Smooth muscle cell (in vitro differentiated cells): ENCODE measurements around the gene DCP1B. TPM values are rescaled to one million over a fixed set of nuclear protein-coding genes. Genes with fewer than 3 reads are reported as not detected.

Experiments
- DNase-seq: peaks from one replicate; lab custom pipeline; 2025; ENCODE audit not compliant: unreplicated experiment; lab: John Stamatoyannopoulos, UW
- H2AFZ ChIP-seq: fragments of 200-600 bp; sonication (generic); 2 replicates; pipeline ENCODE4 v1.6.0; 2016; ENCODE audit warnings: antibody characterized with exemption, low read depth, mild to moderate bottlenecking
- H3F3A ChIP-seq: fragments of 200-600 bp; sonication (generic); 2 replicates; pipeline ENCODE4 v1.6.0; 2017; ENCODE audit warnings: antibody characterized with exemption, low read depth
- H3K27ac ChIP-seq: fragments of 200-600 bp; sonication (generic); 2 replicates; pipeline ENCODE4 v1.5.1; 2016; ENCODE audit warnings: low read depth, mild to moderate bottlenecking
- H3K27me3 ChIP-seq: fragments of 200-600 bp; sonication (generic); 2 replicates; pipeline ENCODE4 v1.6.1; 2016; ENCODE audit warnings: low read depth, mild to moderate bottlenecking
- H3K36me3 ChIP-seq: fragments of 200-600 bp; sonication (generic); 2 replicates; pipeline ENCODE4 v1.5.1; 2016; ENCODE audit warnings: low read depth
- H3K4me1 ChIP-seq: fragments of 200-600 bp; sonication (generic); 2 replicates; pipeline ENCODE4 v1.5.1; 2016; ENCODE audit warnings: low read depth
- H3K4me2 ChIP-seq: fragments of 200-600 bp; sonication (generic); 2 replicates; pipeline ENCODE4 v1.6.0; 2016; ENCODE audit warnings: mild to moderate bottlenecking
- H3K4me3 ChIP-seq: fragments of 200-600 bp; sonication (generic); 2 replicates; pipeline ENCODE4 v1.5.1; 2016; ENCODE audit warnings: mild to moderate bottlenecking
- H3K79me2 ChIP-seq: fragments of 200-600 bp; sonication (generic); 2 replicates; pipeline ENCODE4 v1.6.0; 2016; ENCODE audit warnings: low read depth, mild to moderate bottlenecking
- H3K9ac ChIP-seq: fragments of 200-600 bp; sonication (generic); 2 replicates; pipeline ENCODE4 v1.6.0; 2016; ENCODE audit warnings: low read depth
- H3K9me3 ChIP-seq: fragments of 200-600 bp; sonication (generic); replicated peaks from 2 replicates; pipeline ENCODE4 v1.5.1; 2016; ENCODE audit warnings: low read depth
- H4K20me1 ChIP-seq: fragments of 200-600 bp; sonication (generic); 2 replicates; pipeline ENCODE4 v1.6.0; 2016; ENCODE audit warnings: low read depth
- WGBS: methylation state at CpG from one replicate; pipeline ENCODE4 v1.1.7; 2016; ENCODE audit warnings: low lambda C conversion rate; 5-methylcytosine and 5-hydroxymethylcytosine counted together
- polyA plus RNA-seq: library from polyadenylated mRNA; unstranded; fragments of >200 nt; fragmentation: Nextera tagmentation; extraction: Ambion mirVana; gene quantifications from 2 replicates; pipeline ENCODE4 v1.2.1, GENCODE V29; 2016
- total RNA-seq: library from RNA; depleted of rRNA; stranded (reverse); fragments of >200 nt; gene quantifications from 2 replicates; pipeline ENCODE4 v1.2.3, GENCODE V29; 2014
- TF ChIP-seq, protein P1 (sequence below): fragments of 200-600 bp; sonication (generic); IDR thresholded peaks from 2 replicates; pipeline ENCODE4 v1.5.1; 2017; ENCODE audit warnings: borderline replicate concordance, mild to moderate bottlenecking, antibody characterized with exemption; ENCODE audit not compliant: insufficient read depth, poor library complexity, severe bottlenecking

Gene DCP1B
- total and polyA plus RNA-seq, 2 experiments from 2014 or later, result 34.9 to 38.1 TPM

DNA sequence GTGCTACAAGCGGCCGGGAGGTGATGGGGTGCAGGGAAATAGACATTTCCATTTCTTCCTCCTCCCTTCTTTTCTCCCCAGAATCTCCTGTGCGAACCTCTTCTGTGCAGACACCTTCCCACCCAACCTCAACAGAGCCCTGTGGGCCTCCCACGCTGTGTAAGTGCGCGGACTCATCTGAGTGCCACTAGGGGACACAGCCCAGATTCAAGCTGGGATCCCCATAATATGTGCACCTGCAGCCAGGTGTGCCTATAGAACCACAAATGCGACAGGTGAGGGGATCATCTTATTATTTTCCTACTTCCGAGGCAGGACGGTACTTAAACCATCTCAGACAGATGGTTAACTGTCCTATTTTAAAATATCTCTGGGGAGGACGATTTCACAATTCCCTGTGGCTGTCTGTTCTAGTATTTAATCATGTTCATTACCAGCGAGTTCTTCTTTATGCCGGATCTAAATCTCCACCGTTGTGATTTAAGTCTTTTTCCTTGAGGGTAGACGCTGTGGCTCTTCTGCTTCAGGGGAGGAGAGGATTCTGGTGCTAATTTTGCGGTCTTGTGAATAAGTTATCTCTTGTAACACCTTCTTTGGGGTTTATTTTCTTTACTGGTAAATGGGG, 31.3 kb upstream of the DCP1B start:
- Histone ChIP-seq H3K27me3 (no peaks in the 10 kb centered on the region), H3K4me2 (peak overlapping the region; percentile 91), H3K4me3 (peak overlapping the region; percentile 53)

DNA sequence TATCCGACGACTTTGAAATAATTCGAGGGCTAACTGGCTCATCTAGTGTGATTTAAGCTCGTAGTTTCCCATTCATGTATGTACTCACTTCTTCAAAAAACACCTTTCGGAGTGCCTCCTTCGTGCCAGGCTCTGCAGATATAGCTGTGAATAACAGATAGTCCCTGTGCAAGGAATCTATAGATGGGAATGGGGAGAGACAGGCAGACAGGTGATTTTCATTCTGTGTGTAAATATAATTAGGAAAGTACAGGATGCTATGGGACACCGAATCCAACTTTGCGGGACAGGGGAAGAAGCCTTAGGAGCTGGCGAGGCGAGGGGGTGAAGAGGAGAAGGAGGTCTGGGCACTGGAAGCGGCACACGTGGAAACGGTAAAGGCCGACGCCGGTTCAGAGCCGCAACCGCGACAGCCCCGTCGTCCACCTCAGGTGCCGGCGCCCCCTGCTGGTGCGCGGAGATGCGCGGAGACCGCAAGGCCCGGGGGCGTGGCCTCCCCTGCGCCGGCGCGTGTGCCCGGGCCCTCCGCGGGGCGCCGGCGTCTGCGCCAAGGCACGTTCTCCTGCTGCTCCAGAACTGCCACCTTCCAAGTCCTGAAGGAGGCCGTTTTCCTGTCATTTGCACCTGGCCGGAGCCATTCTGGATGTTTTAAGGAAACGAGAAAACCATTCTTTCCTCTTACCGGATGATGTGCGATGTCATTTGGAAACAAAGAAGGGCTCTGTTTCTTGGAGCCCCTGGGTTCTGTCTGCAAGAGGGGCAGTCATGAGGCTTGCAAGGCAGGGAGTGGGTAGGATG, 30.6 kb upstream of the DCP1B start:
- TF ChIP-seq, protein P1, sequence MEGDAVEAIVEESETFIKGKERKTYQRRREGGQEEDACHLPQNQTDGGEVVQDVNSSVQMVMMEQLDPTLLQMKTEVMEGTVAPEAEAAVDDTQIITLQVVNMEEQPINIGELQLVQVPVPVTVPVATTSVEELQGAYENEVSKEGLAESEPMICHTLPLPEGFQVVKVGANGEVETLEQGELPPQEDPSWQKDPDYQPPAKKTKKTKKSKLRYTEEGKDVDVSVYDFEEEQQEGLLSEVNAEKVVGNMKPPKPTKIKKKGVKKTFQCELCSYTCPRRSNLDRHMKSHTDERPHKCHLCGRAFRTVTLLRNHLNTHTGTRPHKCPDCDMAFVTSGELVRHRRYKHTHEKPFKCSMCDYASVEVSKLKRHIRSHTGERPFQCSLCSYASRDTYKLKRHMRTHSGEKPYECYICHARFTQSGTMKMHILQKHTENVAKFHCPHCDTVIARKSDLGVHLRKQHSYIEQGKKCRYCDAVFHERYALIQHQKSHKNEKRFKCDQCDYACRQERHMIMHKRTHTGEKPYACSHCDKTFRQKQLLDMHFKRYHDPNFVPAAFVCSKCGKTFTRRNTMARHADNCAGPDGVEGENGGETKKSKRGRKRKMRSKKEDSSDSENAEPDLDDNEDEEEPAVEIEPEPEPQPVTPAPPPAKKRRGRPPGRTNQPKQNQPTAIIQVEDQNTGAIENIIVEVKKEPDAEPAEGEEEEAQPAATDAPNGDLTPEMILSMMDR, result peak; percentile 95
- Histone ChIP-seq H3F3A (no peaks in the 10 kb centered on the region), H3K27me3 (no peaks in the 10 kb centered on the region), H4K20me1 (no peaks in the 10 kb centered on the region), H2AFZ (peak overlapping the region; percentile 90), H3K9ac (no peak overlapping the region), H3K36me3 (no peaks in the 10 kb centered on the region), H3K9me3 (no peaks in the 10 kb centered on the region), H3K4me2 (peak overlapping the region; percentile 91), H3K4me1 (peaks cover 5% of the 10 kb centered on the region), H3K79me2 (no peaks in the 10 kb centered on the region), H3K4me3 (peak overlapping the region; percentile 53), H3K27ac (no peak overlapping the region)
- DNase-seq, result peak; percentile 36
- WGBS, result 15% methylated on average over 47 of the region's 47 CpGs

More for the DNA sequence above, 31.3 kb upstream of the DCP1B start:
- H3K9ac ChIP-seq, result no peak overlapping the region
- TF ChIP-seq, protein P1, result no peak
- DNase-seq, result no peak
- H4K20me1 ChIP-seq, result no peaks in the 10 kb centered on the region
- WGBS, result 74% methylated on average over 15 of the region's 15 CpGs
- H3K27ac ChIP-seq, result no peak overlapping the region
- no peaks in the 10 kb centered on the region for H3F3A ChIP-seq
- H3K9me3 ChIP-seq, result no peaks in the 10 kb centered on the region
- H3K79me2 ChIP-seq, result no peaks in the 10 kb centered on the region
- H3K36me3 ChIP-seq, result no peaks in the 10 kb centered on the region
- H2AFZ ChIP-seq, result peak overlapping the region; percentile 90
- H3K4me1 ChIP-seq, result peaks cover 5% of the 10 kb centered on the region

DNA sequence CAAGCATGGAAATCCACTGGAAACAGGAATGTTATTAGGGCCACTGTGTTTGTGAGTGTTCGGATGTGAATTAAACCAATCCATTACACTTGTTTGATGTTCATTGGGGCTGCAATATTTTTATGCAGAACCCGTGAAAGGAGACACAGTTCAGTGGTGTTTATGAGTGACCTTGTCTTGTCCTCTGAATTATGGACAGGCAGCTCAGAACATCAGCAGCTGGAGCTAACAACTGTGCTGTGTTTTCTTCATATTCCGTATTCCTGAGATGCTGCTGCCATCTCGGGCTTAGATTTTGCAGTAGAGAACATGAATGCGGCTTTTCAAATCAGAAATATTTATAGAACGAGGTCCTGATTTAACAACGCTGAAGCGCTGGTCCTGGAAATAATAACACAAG, 28.2 kb upstream of the DCP1B start:
- Histone ChIP-seq H3K4me2 (no peak overlapping the region), H3K36me3 (no peaks in the 10 kb centered on the region), H3K27ac (no peak overlapping the region), H3K4me3 (no peak overlapping the region), H3K4me1 (peaks cover 5% of the 10 kb centered on the region), H3K27me3 (no peaks in the 10 kb centered on the region), H3F3A (no peaks in the 10 kb centered on the region), H2AFZ (no peak overlapping the region), H3K9me3 (no peaks in the 10 kb centered on the region), H3K79me2 (no peaks in the 10 kb centered on the region), H4K20me1 (no peaks in the 10 kb centered on the region), H3K9ac (no peak overlapping the region)
- no peak for DNase-seq
- TF ChIP-seq, protein P1, result no peak
- 94% methylated on average over 8 of the region's 8 CpGs for WGBS
